K562 (cell line): ENCODE results near the gene CFAP20DC. TPM values are rescaled to one million over a fixed set of nuclear protein-coding genes. Genes with fewer than 3 reads are reported as not detected.

ENCODE experiments used
- ATAC-seq: fragments of 200-7000 bp; cut with Tn5 transposase; 3 replicates; pipeline ENCODE4 v1.9.1; 2020; ENCODE audit warnings: moderate library complexity
- BruUV-seq: library from RNA; stranded (reverse); fragments of 400-500 nt; replicated peaks from 2 replicates; lab custom pipeline; 2021; lab: Mats Ljungman, UMichigan
- CTCF ChIA-PET: fragments of 300-600 bp; formaldehyde crosslinking; extraction: SDS; loops from one replicate; lab custom pipeline; 2021; ENCODE audit warnings: low intra/inter-chr PET ratio; lab: Yijun Ruan, JAX
- POLR2A ChIA-PET: fragments of 300-600, 350-650 bp; sonication (Branson Sonifier 250); formaldehyde crosslinking; extraction: SDS; loops from one replicate; lab custom pipeline; 2021; ENCODE audit warnings: antibody characterized with exemption, inconsistent platforms; lab: Yijun Ruan, JAX
- DNase-seq, 4 experiments: peaks; one replicate each; pipeline versions ENCODE4 v3.0.0 to v3.0.0-alpha.2; 2011 to 2018; ENCODE audit warnings: low spot score in 3 of 4, mixed read lengths in 3 of 4; ENCODE audit errors: extremely low read depth in 1 of 4
- FAIRE-seq: peaks from 2 replicates; lab custom pipeline; 2011; peaks lifted over from hg19 to GRCh38; lab: Jason Lieb, UNC
- H2AFZ ChIP-seq: 2 replicates; pipeline ENCODE4 v1.6.0; 2011; ENCODE audit warnings: low read depth, low read length, control low read depth, inconsistent platforms
- H3K27ac ChIP-seq: fragments of 200-600 bp; 3 replicates; pipeline ENCODE4 v1.8.0; 2011; ENCODE audit warnings: low read depth, mild to moderate bottlenecking, control low read depth, inconsistent platforms, low read length, moderate library complexity, mixed read lengths; ENCODE audit errors: extremely low read depth
- H3K27me3 ChIP-seq, 2 experiments: fragments of 300-600 bp in 1 of 2; 2 replicates in 1 of 2; 3 replicates in 1 of 2; pipeline versions ENCODE4 v1.6.0 to v1.8.0; 2011; ENCODE audit warnings: inconsistent platforms in 2 of 2, low read length in 2 of 2, mild to moderate bottlenecking in 1 of 2, mixed read lengths in 1 of 2, moderate library complexity in 1 of 2; ENCODE audit not compliant: control insufficient read depth in 2 of 2, insufficient read depth in 2 of 2
- H3K36me3 ChIP-seq: fragments of 300-600 bp; 3 replicates; pipeline ENCODE4 v1.8.0; 2011; ENCODE audit warnings: mild to moderate bottlenecking, low read length, inconsistent platforms; ENCODE audit not compliant: control insufficient read depth, insufficient read depth
- H3K4me1 ChIP-seq, 2 experiments: fragments of 200-600 bp in 1 of 2; replicated peaks in 1 of 2; 2 replicates in 1 of 2; 3 replicates in 1 of 2; pipeline versions ENCODE4 v1.5.1 to v1.8.0; 2011; ENCODE audit warnings: inconsistent platforms in 2 of 2, low read length in 2 of 2, mild to moderate bottlenecking in 1 of 2, mixed read lengths in 1 of 2, moderate library complexity in 1 of 2; ENCODE audit not compliant: control insufficient read depth in 2 of 2, insufficient read depth in 2 of 2
- H3K4me2 ChIP-seq: 2 replicates; pipeline ENCODE4 v1.6.1; 2011; ENCODE audit warnings: low read length, control low read depth, inconsistent platforms, mixed read lengths; ENCODE audit not compliant: insufficient read depth
- H3K4me3 ChIP-seq: fragments of 200-600 bp; sonication (generic), shearing (Covaris generic); 2 replicates; pipeline ENCODE4 v1.5.1; 2016; ENCODE audit warnings: control low read depth, inconsistent platforms
- H3K79me2 ChIP-seq: fragments of 200-600 bp; 3 replicates; pipeline ENCODE4 v1.8.0; 2011; ENCODE audit warnings: low read length, inconsistent platforms; ENCODE audit not compliant: control insufficient read depth, insufficient read depth
- H3K9ac ChIP-seq, 2 experiments: 2 replicates each; pipeline versions ENCODE4 v1.6.0 to v1.6.1; 2011; ENCODE audit warnings: low read depth in 2 of 2, low read length in 2 of 2, control low read depth in 1 of 2, inconsistent platforms in 1 of 2, mild to moderate bottlenecking in 1 of 2, mixed read lengths in 1 of 2; ENCODE audit not compliant: insufficient read depth in 1 of 2
- H3K9me1 ChIP-seq: one replicate; pipeline ENCODE4 v1.6.0; 2011; ENCODE audit warnings: inconsistent platforms, mild to moderate bottlenecking, low read length, moderate library complexity; ENCODE audit not compliant: control insufficient read depth, insufficient read depth
- H3K9me3 ChIP-seq: replicated peaks from 2 replicates; pipeline ENCODE4 v1.5.1; 2011; ENCODE audit warnings: low read depth, low read length, inconsistent platforms; ENCODE audit not compliant: control insufficient read depth, insufficient read depth
- H4K20me1 ChIP-seq: replicated peaks from 2 replicates; pipeline ENCODE4 v1.6.1; 2011; ENCODE audit warnings: low read length, inconsistent platforms, mixed read lengths; ENCODE audit not compliant: control insufficient read depth, insufficient read depth
- ARID2 ChIP-seq: fragments of 450-650 bp; IDR thresholded peaks from 2 replicates; pipeline ENCODE4 v1.6.1; 2017; ENCODE audit warnings: antibody characterized with exemption, mild to moderate bottlenecking
- ASH1L ChIP-seq: fragments of 450-650 bp; IDR thresholded peaks from 2 replicates; pipeline ENCODE4 v1.6.1; 2018; ENCODE audit warnings: borderline replicate concordance, mild to moderate bottlenecking, low read depth; ENCODE audit not compliant: partially characterized antibody
- CTCF ChIP-seq, 3 experiments: IDR thresholded peaks in 2 of 3; conservative IDR thresholded peaks in 1 of 3; 2 replicates each; pipeline ENCODE4 v1.5.1; 2011 to 2012; ENCODE audit warnings: low read length in 3 of 3, mild to moderate bottlenecking in 3 of 3, control low read depth in 2 of 3, improper control_type of control experiment in 1 of 3, inconsistent platforms in 1 of 3, low read depth in 1 of 3, mixed read lengths in 1 of 3, moderate library complexity in 1 of 3; ENCODE audit not compliant: insufficient read depth in 2 of 3
- ELF4 ChIP-seq: fragments of 450-650 bp; formaldehyde crosslinking; IDR thresholded peaks from 2 replicates; pipeline ENCODE4 v1.4.0; 2022; ENCODE audit warnings: missing genetic modification characterization
- FOXK2 ChIP-seq, 2 experiments: fragments of 450-650 bp; IDR thresholded peaks in 1 of 2; conservative IDR thresholded peaks in 1 of 2; 2 replicates each; pipeline ENCODE4 v1.6.1; 2016; ENCODE audit warnings: low read depth in 2 of 2, mild to moderate bottlenecking in 1 of 2
- HOXB6 ChIP-seq: fragments of 250-450 bp; sonication (Bioruptor Pico); IDR thresholded peaks from 2 replicates; pipeline ENCODE4 v1.5.1; 2022; ENCODE audit warnings: mild to moderate bottlenecking, borderline replicate concordance
- IRF2 ChIP-seq: sonication (generic); formaldehyde crosslinking; IDR thresholded peaks from 2 replicates; pipeline ENCODE4 v1.8.1; 2022; ENCODE audit warnings: mild to moderate bottlenecking, missing genetic modification reagents
- JUND ChIP-seq, 2 experiments: IDR thresholded peaks; 2 replicates in 1 of 2; 3 replicates in 1 of 2; pipeline ENCODE4 v1.6.1; 2011; ENCODE audit warnings: borderline replicate concordance in 2 of 2, low read depth in 2 of 2, low read length in 2 of 2, improper control_type of control experiment in 1 of 2, missing biosample characterization in 1 of 2, missing genetic modification characterization in 1 of 2, missing genetic modification reagents in 1 of 2
- KAT2B ChIP-seq: IDR thresholded peaks from one replicate; pipeline ENCODE4 v1.6.1; 2012; ENCODE audit warnings: low read depth, mild to moderate bottlenecking, control low read depth, inconsistent platforms, low read length, moderate library complexity
- MBD2 ChIP-seq: sonication (generic); IDR thresholded peaks from 2 replicates; pipeline ENCODE4 v1.6.1; 2016; ENCODE audit warnings: low read depth, borderline replicate concordance
- MCM3 ChIP-seq: fragments of 450-650 bp; IDR thresholded peaks from 2 replicates; pipeline ENCODE4 v1.6.1; 2016
- MTA2 ChIP-seq: fragments of 450-650 bp; IDR thresholded peaks from 2 replicates; pipeline ENCODE4 v1.6.1; 2016; ENCODE audit warnings: low read depth
- MYNN ChIP-seq, 2 experiments: sonication (generic); formaldehyde crosslinking in 1 of 2; IDR thresholded peaks; 2 replicates each; pipeline versions ENCODE4 v1.5.0 to v1.6.1; 2016 to 2020; ENCODE audit warnings: antibody characterized with exemption in 1 of 2, missing genetic modification reagents in 1 of 2
- RAD21 ChIP-seq, 2 experiments: fragments of 250-450 bp in 1 of 2; fragments of 450-650 bp in 1 of 2; sonication (Bioruptor Pico) in 1 of 2; formaldehyde crosslinking in 1 of 2; IDR thresholded peaks in 1 of 2; conservative IDR thresholded peaks in 1 of 2; 2 replicates each; pipeline versions ENCODE4 v1.4.0 to v1.8.0; 2020 to 2022; ENCODE audit warnings: mild to moderate bottlenecking in 2 of 2, moderate library complexity in 1 of 2
- SMARCC2 ChIP-seq: fragments of 450-650 bp; IDR thresholded peaks from 2 replicates; pipeline ENCODE4 v1.6.1; 2017; ENCODE audit warnings: antibody characterized with exemption, moderate library complexity, mild to moderate bottlenecking, low read depth
- TCFL5 ChIP-seq: fragments of 250-450 bp; sonication (Bioruptor Pico); conservative IDR thresholded peaks from 2 replicates; pipeline ENCODE4 v1.6.1; 2021; ENCODE audit warnings: mild to moderate bottlenecking, moderate library complexity, matching md5 sums
- ZFPM2 ChIP-seq: fragments of 250-450 bp; sonication (Bioruptor Pico); IDR thresholded peaks from 2 replicates; pipeline ENCODE4 v1.5.1; 2022; ENCODE audit warnings: mild to moderate bottlenecking
- ZNF384 ChIP-seq: IDR thresholded peaks from 2 replicates; pipeline ENCODE4 v1.6.1; 2012; ENCODE audit warnings: low read depth, low read length, improper control_type of control experiment
- ZNF512 ChIP-seq: IDR thresholded peaks from 2 replicates; pipeline ENCODE4 v1.6.1; 2016; ENCODE audit warnings: missing genetic modification characterization, missing compliant biosample characterization
- WGBS: fragments of 100-300 bp; shearing (Covaris generic); methylation state at CpG from one replicate; pipeline ENCODE4 v1.1.6; 2016; ENCODE audit warnings: low coverage, mixed read lengths; ENCODE audit not compliant: insufficient coverage; ENCODE audit errors: missing lambda C conversion rate; 5-methylcytosine and 5-hydroxymethylcytosine counted together
- in situ Hi-C: fragments of 300-500 bp; cut with MboI; formaldehyde crosslinking; loops from 4 replicates; pipeline ENCODE4 v1.15.0; 2018; ENCODE audit warnings: inconsistent platforms, mixed read lengths
- intact Hi-C: fragments of 100-400 bp; cut with micrococcal nuclease; formaldehyde crosslinking; loops from 2 replicates; pipeline ENCODE4 v1.14.2; 2022
- polyA plus RNA-seq, 8 experiments: library from polyadenylated mRNA; depleted of rRNA in 4 of 8; stranded (reverse) in 5 of 8; unstranded in 3 of 8; fragments of >200 nt; fragmentation: Nextera tagmentation in 2 of 8; fragmentation: Illumina TruSeq in 1 of 8; extraction: Ambion mirVana in 2 of 8; extraction: Trizol in 1 of 8; gene quantifications; 2 replicates each; pipeline versions ENCODE4 v1.2.1 to v1.2.3, GENCODE V29; 2011 to 2014; ENCODE audit warnings: inconsistent platforms in 1 of 8, missing spikeins in 1 of 8
- total RNA-seq, 7 experiments: library from RNA; depleted of rRNA in 6 of 7; stranded (reverse); fragments of >200 nt in 6 of 7; fragmentation: Illumina TruSeq in 2 of 7; extraction: Trizol in 2 of 7; gene quantifications; 2 replicates each; pipeline versions ENCODE4 v1.2.1 to v1.2.3, GENCODE V29; 2011 to 2021; ENCODE audit warnings: low replicate concordance in 1 of 7

Gene CFAP20DC
- total and polyA plus RNA-seq, 9 of the 15 experiments (the other 6 are each of a cell fraction or from before 2014, with no cell fraction given): 1.6 to 5.9 (median 4.6) TPM

GRCh38 chr3:58994746-58995330, 55.0 kb downstream of the CFAP20DC start:
- FAIRE-seq (peak; percentile 77), ATAC-seq (peak; percentile 44; the same call in 2 of the 3 replicates), DNase-seq (peak; percentile 12 to 71 (median 32))
- intact Hi-C loops: loop anchor here (1.0 to 5.0 kb wide), 3 partner anchors 58 to 217 kb away; no protein-coding TSS in a partner anchor
- H3K79me2 ChIP-seq: no peaks in the 10 kb centered on the region
- H3K4me3 ChIP-seq: no peak overlapping the region
- H3K27ac ChIP-seq: no peak overlapping the region
- H3K27me3 ChIP-seq: no peaks in the 10 kb centered on the region
- ChIA-PET POLR2A (interaction anchor here (0.8 kb wide), 1 partner anchor 8 kb away, joined by 3 read pairs; no protein-coding TSS in a partner anchor), CTCF (interaction anchor here (0.6 kb wide), 2 partner anchors 102 to 171 kb away, joined by 3 to 5 read pairs; no protein-coding TSS in a partner anchor)
- H3K4me1 ChIP-seq: peaks cover 2 to 22% of the 10 kb centered on the region in 2 experiments; a peak in 3 of 5 replicates
- no peaks in the 10 kb centered on the region for H3K9me3 ChIP-seq
- no TSS peak for BruUV-seq
- H4K20me1 ChIP-seq: no peaks in the 10 kb centered on the region
- H2AFZ ChIP-seq: peak overlapping the region; percentile 44; the same call in 1 of the 2 replicates
- no peak overlapping the region for H3K4me2 ChIP-seq
- no peak overlapping the region for H3K9ac ChIP-seq
- 15% methylated on average over 6 of the region's 6 CpGs for WGBS
- in situ Hi-C loops: no loop called here
- H3K36me3 ChIP-seq: no peaks in the 10 kb centered on the region; the same call in 2 of the 3 replicates
- H3K9me1 ChIP-seq: no peaks in the 10 kb centered on the region
- TF ChIP-seq SMARCC2 (no peak), ARID2 (0 out of 2 replicates have a peak, but pooled peaks have one; percentile 55), IRF2 (CRISPR knock-in tag) (no peak), ZFPM2 (CRISPR knock-in tag) (no peak), ZNF512 (tag) (peak; percentile 0; the same call in 1 of the 2 replicates), TCFL5 (CRISPR knock-in tag) (no peak), KAT2B (no peak), MBD2 (no peak), MYNN (IDR thresholded peaks at IDR 0.05) (no peak), MYNN (CRISPR knock-in tag; IDR thresholded peaks at IDR 0.05) (no peak), MTA2 (no peak), HOXB6 (CRISPR knock-in tag) (no peak), MCM3 (no peak), CTCF (IDR thresholded peaks at IDR 0.05 in 2 of 3, conservative IDR thresholded peaks at IDR 0.05 in 1 of 3; ENCODE audit: insufficient read depth in 2 of 3, low read depth in 1 of 3, low read length in 3 of 3) (peak; percentile 61 to 80 (median 64)), ELF4 (CRISPR knock-in tag) (no peak), JUND (IDR thresholded peaks at IDR 0.05; ENCODE audit: borderline replicate concordance, low read depth, low read length) (0 out of 2 replicates have a peak, but pooled peaks have one; percentile 21), JUND (tag; IDR thresholded peaks at IDR 0.05; ENCODE audit: borderline replicate concordance, low read depth, low read length) (no peak), FOXK2 (conservative IDR thresholded peaks at IDR 0.05 in 1 of 2, IDR thresholded peaks at IDR 0.05 in 1 of 2; ENCODE audit: low read depth in 2 of 2) (peak in 1 of 2 experiments; percentile 52; a peak in 2 of 4 replicates), ASH1L (no peak), RAD21 (CRISPR knock-in tag; conservative IDR thresholded peaks at IDR 0.05 in 1 of 2, IDR thresholded peaks at IDR 0.05 in 1 of 2) (peak; percentile 65 to 78), ZNF384 (peak; percentile 53)
